Right lobe of liver (tissue), 6 donors: ENCODE results near the gene RUBCNL. TPM values are rescaled to one million over a fixed set of nuclear protein-coding genes. Genes with fewer than 3 reads are reported as not detected.

Experiments used
- ATAC-seq, 4 donors: fragments of 200-7000 bp; cut with Tn5 transposase; one replicate each; pipeline ENCODE4 v1.9.1; 2020; ENCODE audit warnings: mild to moderate bottlenecking in 4 of 4, moderate library complexity in 4 of 4
- DNase-seq, 3 donors: peaks; one replicate each; pipeline ENCODE4 v3.0.0-alpha.2; 2020
- H3K27ac ChIP-seq, 3 donors: fragments of 200-600 bp; one replicate each; pipeline ENCODE4 v1.8.0; 2022
- H3K27me3 ChIP-seq, 2 donors: fragments of 200-600 bp; one replicate each; pipeline ENCODE4 v1.8.0; 2022
- H3K36me3 ChIP-seq, 4 donors: fragments of 200-600 bp; sonication (generic) in 1 of 4; one replicate each; pipeline versions ENCODE4 v1.5.1 to v1.8.0; 2017 to 2022; ENCODE audit warnings: control low read depth in 1 of 4
- H3K4me1 ChIP-seq, 4 donors: fragments of 200-600 bp; sonication (generic) in 1 of 4; one replicate each; pipeline versions ENCODE4 v1.5.1 to v1.8.0; 2017 to 2022; ENCODE audit warnings: control low read depth in 1 of 4
- H3K4me3 ChIP-seq, 3 donors: fragments of 200-600 bp; one replicate each; pipeline ENCODE4 v1.8.0; 2022
- H3K9me3 ChIP-seq, 4 donors: fragments of 200-600 bp; sonication (generic) in 1 of 4; one replicate each; pipeline versions ENCODE4 v1.5.1 to v1.8.0; 2017 to 2022; ENCODE audit warnings: control low read depth in 1 of 4
- POLR2A ChIP-seq: fragments of 450-650 bp; IDR thresholded peaks from one replicate; pipeline ENCODE4 v1.6.1; 2017; ENCODE audit warnings: antibody characterized with exemption, mild to moderate bottlenecking
- WGBS: methylation state at CpG from one replicate; pipeline ENCODE4 v1.1.6; 2018; ENCODE audit warnings: low coverage, low lambda C conversion rate; ENCODE audit not compliant: insufficient coverage; ENCODE audit errors: missing lambda C conversion rate; 5-methylcytosine and 5-hydroxymethylcytosine counted together
- intact Hi-C, 2 donors: fragments of 100-400 bp; cut with DNase I; formaldehyde crosslinking; loops; one replicate each; pipeline versions ENCODE4 v1.11.2 to v1.14.1; 2022
- total RNA-seq, 6 experiments: library from RNA; depleted of rRNA in 2 of 6; stranded (reverse); fragments of >200 nt in 2 of 6; fragmentation: NEBNext Ultra II Directional in 3 of 6; extraction: Animal tissue kit (Norgen Biotek cat#: 25700) in 3 of 6; gene quantifications; one replicate each; pipeline versions ENCODE4 v1.1.0 to v1.2.4, GENCODE V29; 2016 to 2023
- TF ChIP-seq, protein P1 (sequence below), 4 donors: fragments of 200-600 bp in 3 of 4; fragments of 450-650 bp in 1 of 4; IDR thresholded peaks; one replicate each; pipeline versions ENCODE4 v1.5.1 to v1.8.0; 2016 to 2022; ENCODE audit warnings: antibody characterized with exemption in 4 of 4, mild to moderate bottlenecking in 2 of 4
- donor health status: DM: no; HTN: yes; CAD: no.
- donor health status: DM: no; HTN: no; CAD: no.
- donor health status: DM: no; HTN: no; CAD: no.
- donor health status: DM: no; HTN: yes; CAD: no.
- donor health status: DM: no; HTN: yes; CAD: no.

Gene RUBCNL
- total RNA-seq, 6 experiments from 2014 or later: 0.46 to 2.3 (median 1.0) TPM

GRCh38 chr13:46403851-46404732, 17.0 kb upstream of the RUBCNL start:
- ATAC-seq (peak; percentile 57 to 77 (median 65)), DNase-seq (no peak)
- Histone ChIP-seq H3K27me3 (no peaks in the 10 kb centered on the region), H3K27ac (peak overlapping the region in 1 of 3 donors; percentile 33), H3K9me3 (no peaks in the 10 kb centered on the region), H3K4me1 (no peaks in the 10 kb centered on the region), H3K36me3 (no peaks in the 10 kb centered on the region), H3K4me3 (no peak overlapping the region)
- WGBS: 45% methylated on average over 8 of the region's 8 CpGs
- intact Hi-C loops: no loop called here
- TF ChIP-seq, protein P1, sequence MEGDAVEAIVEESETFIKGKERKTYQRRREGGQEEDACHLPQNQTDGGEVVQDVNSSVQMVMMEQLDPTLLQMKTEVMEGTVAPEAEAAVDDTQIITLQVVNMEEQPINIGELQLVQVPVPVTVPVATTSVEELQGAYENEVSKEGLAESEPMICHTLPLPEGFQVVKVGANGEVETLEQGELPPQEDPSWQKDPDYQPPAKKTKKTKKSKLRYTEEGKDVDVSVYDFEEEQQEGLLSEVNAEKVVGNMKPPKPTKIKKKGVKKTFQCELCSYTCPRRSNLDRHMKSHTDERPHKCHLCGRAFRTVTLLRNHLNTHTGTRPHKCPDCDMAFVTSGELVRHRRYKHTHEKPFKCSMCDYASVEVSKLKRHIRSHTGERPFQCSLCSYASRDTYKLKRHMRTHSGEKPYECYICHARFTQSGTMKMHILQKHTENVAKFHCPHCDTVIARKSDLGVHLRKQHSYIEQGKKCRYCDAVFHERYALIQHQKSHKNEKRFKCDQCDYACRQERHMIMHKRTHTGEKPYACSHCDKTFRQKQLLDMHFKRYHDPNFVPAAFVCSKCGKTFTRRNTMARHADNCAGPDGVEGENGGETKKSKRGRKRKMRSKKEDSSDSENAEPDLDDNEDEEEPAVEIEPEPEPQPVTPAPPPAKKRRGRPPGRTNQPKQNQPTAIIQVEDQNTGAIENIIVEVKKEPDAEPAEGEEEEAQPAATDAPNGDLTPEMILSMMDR (IDR thresholded peaks at IDR 0.05): no peak
- TF ChIP-seq POLR2A: no peak

GRCh38 chr13:46402178-46402577, 15.1 kb upstream of the RUBCNL start:
- Histone ChIP-seq H3K4me3 (no peak overlapping the region), H3K36me3 (no peaks in the 10 kb centered on the region), H3K27ac (no peak overlapping the region), H3K9me3 (no peaks in the 10 kb centered on the region), H3K4me1 (no peaks in the 10 kb centered on the region), H3K27me3 (no peaks in the 10 kb centered on the region)
- WGBS: 23% methylated on average over 2 of the region's 2 CpGs
- ATAC-seq (no peak), DNase-seq (no peak)
- intact Hi-C loops: no loop called here
- TF ChIP-seq, protein P1 (IDR thresholded peaks at IDR 0.05): no peak
- TF ChIP-seq POLR2A: no peak

DNA sequence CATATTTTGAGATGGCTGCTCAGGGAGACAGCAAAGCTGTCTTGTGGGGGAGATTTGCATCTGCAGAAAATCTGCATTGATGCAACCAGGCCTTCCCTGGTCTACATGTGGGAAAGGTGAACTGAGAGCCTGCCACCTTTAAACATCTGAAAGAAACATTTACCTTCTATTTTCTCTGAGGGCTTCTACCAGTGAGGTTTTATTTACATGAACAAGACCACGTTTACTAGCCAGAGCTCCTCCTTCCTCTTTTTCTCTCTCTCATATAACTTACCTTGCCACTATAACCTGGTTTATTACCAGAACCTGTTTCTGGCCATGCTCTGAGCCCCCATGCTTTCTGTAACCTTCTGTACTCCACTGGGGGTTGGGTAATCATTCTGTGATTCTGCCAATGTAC, 14.4 kb upstream of the RUBCNL start:
- Histone ChIP-seq H3K4me3 (no peak overlapping the region), H3K27ac (no peak overlapping the region), H3K27me3 (no peaks in the 10 kb centered on the region), H3K9me3 (no peaks in the 10 kb centered on the region), H3K4me1 (no peaks in the 10 kb centered on the region), H3K36me3 (no peaks in the 10 kb centered on the region)
- intact Hi-C loops: no loop called here
- no peak for DNase-seq
- WGBS: 0% methylated on average over 1 of the region's 1 CpG
- TF ChIP-seq, protein P1 (IDR thresholded peaks at IDR 0.05): no peak
- no peak for TF ChIP-seq POLR2A
- no peak for ATAC-seq

- Histone ChIP-seq H3K36me3 (no peaks in the 10 kb centered on the region), H3K27ac (no peak overlapping the region), H3K4me3 (no peak overlapping the region), H3K4me1 (no peaks in the 10 kb centered on the region), H3K9me3 (no peaks in the 10 kb centered on the region), H3K27me3 (no peaks in the 10 kb centered on the region)
- TF ChIP-seq POLR2A: no peak
- TF ChIP-seq, protein P1 (IDR thresholded peaks at IDR 0.05): no peak
- DNase-seq (no peak), ATAC-seq (no peak)
- intact Hi-C loops: no loop called here
Measured at GRCh38 chr13:46396341-46396740, 9.3 kb upstream of the RUBCNL start.
